ENCODE results near the gene DNAJB1. TPM values are rescaled to one million over a fixed set of nuclear protein-coding genes. Genes with fewer than 3 reads are reported as not detected.

The DNAJB1 gene
- polyA plus RNA-seq, 1 donor (not counting 4 experiments of a cell fraction or from before 2014, with no cell fraction given): 265 TPM

DNA sequence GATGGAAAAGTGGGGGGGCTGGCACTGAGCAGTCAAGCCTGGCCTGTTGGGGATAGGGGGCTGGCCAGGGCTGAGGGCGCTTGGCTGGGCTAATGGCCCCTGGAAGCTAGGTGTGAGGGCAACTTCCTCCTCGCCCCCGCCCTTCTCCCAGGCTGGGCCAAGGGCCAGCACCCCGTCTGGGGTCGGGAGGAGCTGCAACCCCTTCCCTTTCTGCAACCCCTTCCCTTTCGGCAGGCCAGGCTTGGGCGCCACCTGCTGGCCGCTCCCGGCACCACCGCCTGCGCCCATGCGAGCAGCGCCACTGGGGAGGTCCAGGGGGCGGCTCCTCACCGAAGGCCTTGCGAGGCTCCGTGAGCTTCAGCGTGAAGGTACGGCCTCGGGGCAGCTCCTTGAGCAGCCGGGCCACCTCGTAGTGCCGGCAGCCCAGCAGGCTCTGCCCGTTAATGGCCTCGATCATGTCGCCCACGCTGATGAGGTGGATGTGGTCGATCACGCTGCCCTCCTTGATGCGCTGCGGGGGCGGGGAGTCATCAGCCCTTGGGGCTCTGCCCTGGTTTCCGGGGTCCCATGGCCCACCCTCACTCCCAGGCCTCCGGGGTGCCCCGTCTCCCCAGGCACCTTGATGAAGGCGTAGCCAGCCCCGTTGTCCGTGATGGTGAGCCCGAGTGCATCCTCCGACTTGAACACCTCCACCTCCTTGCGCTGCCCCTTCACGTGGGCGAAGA is 38.1 kb downstream of the DNAJB1 start:
- H3K9ac ChIP-seq (ENCODE audit: control insufficient read depth, extremely low read depth, insufficient read depth, low read length): no peak overlapping the region
- H3K27ac ChIP-seq (ENCODE audit: control insufficient read depth, insufficient read depth, low read length): no peak overlapping the region
- H3K4me1 ChIP-seq (ENCODE audit: control insufficient read depth, extremely low read depth, insufficient read depth, low read length): peaks cover 22% of the 10 kb centered on the region
- peaks cover 15% of the 10 kb centered on the region for H3K79me2 ChIP-seq (ENCODE audit: control insufficient read depth, insufficient read depth, low read length)
- no peak for TF ChIP-seq EZH2 (IDR thresholded peaks at IDR 0.05; ENCODE audit: low read length)
- TF ChIP-seq, protein P1, sequence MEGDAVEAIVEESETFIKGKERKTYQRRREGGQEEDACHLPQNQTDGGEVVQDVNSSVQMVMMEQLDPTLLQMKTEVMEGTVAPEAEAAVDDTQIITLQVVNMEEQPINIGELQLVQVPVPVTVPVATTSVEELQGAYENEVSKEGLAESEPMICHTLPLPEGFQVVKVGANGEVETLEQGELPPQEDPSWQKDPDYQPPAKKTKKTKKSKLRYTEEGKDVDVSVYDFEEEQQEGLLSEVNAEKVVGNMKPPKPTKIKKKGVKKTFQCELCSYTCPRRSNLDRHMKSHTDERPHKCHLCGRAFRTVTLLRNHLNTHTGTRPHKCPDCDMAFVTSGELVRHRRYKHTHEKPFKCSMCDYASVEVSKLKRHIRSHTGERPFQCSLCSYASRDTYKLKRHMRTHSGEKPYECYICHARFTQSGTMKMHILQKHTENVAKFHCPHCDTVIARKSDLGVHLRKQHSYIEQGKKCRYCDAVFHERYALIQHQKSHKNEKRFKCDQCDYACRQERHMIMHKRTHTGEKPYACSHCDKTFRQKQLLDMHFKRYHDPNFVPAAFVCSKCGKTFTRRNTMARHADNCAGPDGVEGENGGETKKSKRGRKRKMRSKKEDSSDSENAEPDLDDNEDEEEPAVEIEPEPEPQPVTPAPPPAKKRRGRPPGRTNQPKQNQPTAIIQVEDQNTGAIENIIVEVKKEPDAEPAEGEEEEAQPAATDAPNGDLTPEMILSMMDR (optimal IDR thresholded peaks at IDR 0.05 in 1 of 3, IDR thresholded peaks at IDR 0.05 in 1 of 3, conservative IDR thresholded peaks at IDR 0.05 in 1 of 3; ENCODE audit: extremely low read depth in 1 of 3, insufficient read depth in 2 of 3, low read length in 3 of 3): peak; percentile 75 to 86 (median 79)
- no peak overlapping the region for H3K4me2 ChIP-seq (ENCODE audit: control insufficient read depth, extremely low read depth, insufficient read depth, low read depth, low read length)
- FAIRE-seq (no peak), DNase-seq (ENCODE audit: low read depth, low spot score) (no peak)
- peaks cover 27 to 49% of the 10 kb centered on the region in 2 experiments for H3K36me3 ChIP-seq (ENCODE audit: control insufficient read depth in 2 of 2, extremely low read depth in 1 of 2, insufficient read depth in 2 of 2, low read length in 2 of 2)
- H3K27me3 ChIP-seq (ENCODE audit: control insufficient read depth, extremely low read depth, insufficient read depth, low read length): no peaks in the 10 kb centered on the region
- no peaks in the 10 kb centered on the region for H3K9me3 ChIP-seq (ENCODE audit: control insufficient read depth, low read depth, low read length)
- H3K4me3 ChIP-seq (ENCODE audit: control insufficient read depth in 2 of 3, extremely low read depth in 1 of 3, insufficient read depth in 2 of 3, low read depth in 1 of 3, low read length in 3 of 3): no peak overlapping the region
- no peaks in the 10 kb centered on the region for H3K9me1 ChIP-seq (ENCODE audit: control insufficient read depth, extremely low read depth, insufficient read depth, low read length)
- H2AFZ ChIP-seq (ENCODE audit: control insufficient read depth, low read length): no peak overlapping the region
- dilution Hi-C loops (cut with MboI; ENCODE audit: extremely low pct_ligation_motif_present, low sequenced_read_pairs): no loop called here
- peaks cover 5% of the 10 kb centered on the region for H4K20me1 ChIP-seq (ENCODE audit: control insufficient read depth, extremely low read depth, insufficient read depth, low read length)

DNA sequence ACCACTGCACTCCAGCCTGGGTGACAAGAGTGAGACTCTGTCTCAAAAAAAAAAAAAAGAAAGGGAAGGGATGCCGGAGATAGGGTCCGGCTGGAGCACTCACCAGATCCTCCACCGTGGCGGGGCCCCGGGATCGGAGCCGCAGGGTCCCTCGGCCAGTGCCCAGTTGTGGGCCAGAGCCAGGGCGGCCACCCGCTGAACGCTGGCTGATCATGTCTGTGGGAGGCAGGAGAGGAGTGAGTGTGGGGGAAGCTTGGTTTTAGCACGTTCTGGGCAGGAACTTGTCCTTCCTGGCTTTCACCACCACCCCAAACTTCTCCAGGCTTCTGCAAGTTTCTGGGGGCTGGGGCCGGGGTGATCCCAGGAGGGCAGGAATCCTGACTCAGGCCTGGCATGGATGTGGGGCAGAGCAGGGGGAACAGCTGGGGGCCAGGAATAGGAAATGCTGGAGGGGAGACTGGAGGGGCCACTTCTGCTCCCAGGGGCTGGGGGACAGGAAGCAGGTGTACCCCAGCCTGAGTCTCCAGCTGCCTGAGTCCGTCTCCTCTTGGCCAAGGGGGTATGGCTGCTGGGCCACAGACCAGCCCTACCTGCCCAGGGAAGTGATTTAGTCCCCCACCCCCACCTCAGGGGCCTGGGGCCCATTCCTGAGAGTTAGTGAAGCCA is 38.8 kb downstream of the DNAJB1 start:
- H3K36me3 ChIP-seq (ENCODE audit: control insufficient read depth in 2 of 2, extremely low read depth in 1 of 2, insufficient read depth in 2 of 2, low read length in 2 of 2): peaks cover 27 to 48% of the 10 kb centered on the region in 2 experiments
- no peak overlapping the region for H3K27ac ChIP-seq (ENCODE audit: control insufficient read depth, insufficient read depth, low read length)
- no peak overlapping the region for H3K4me3 ChIP-seq (ENCODE audit: control insufficient read depth in 2 of 3, extremely low read depth in 1 of 3, insufficient read depth in 2 of 3, low read depth in 1 of 3, low read length in 3 of 3)
- no peak for DNase-seq (ENCODE audit: low read depth, low spot score)
- peaks cover 26% of the 10 kb centered on the region for H3K4me1 ChIP-seq (ENCODE audit: control insufficient read depth, extremely low read depth, insufficient read depth, low read length)
- H3K27me3 ChIP-seq (ENCODE audit: control insufficient read depth, extremely low read depth, insufficient read depth, low read length): no peaks in the 10 kb centered on the region
- no peak overlapping the region for H3K9ac ChIP-seq (ENCODE audit: control insufficient read depth, extremely low read depth, insufficient read depth, low read length)
- no peaks in the 10 kb centered on the region for H3K9me1 ChIP-seq (ENCODE audit: control insufficient read depth, extremely low read depth, insufficient read depth, low read length)
- H3K9me3 ChIP-seq (ENCODE audit: control insufficient read depth, low read depth, low read length): no peaks in the 10 kb centered on the region
- H2AFZ ChIP-seq (ENCODE audit: control insufficient read depth, low read length): no peak overlapping the region
- no peak for FAIRE-seq
- peaks cover 12% of the 10 kb centered on the region for H3K79me2 ChIP-seq (ENCODE audit: control insufficient read depth, insufficient read depth, low read length)
- TF ChIP-seq EZH2 (IDR thresholded peaks at IDR 0.05; ENCODE audit: low read length): no peak
- TF ChIP-seq, protein P1 (optimal IDR thresholded peaks at IDR 0.05 in 1 of 3, IDR thresholded peaks at IDR 0.05 in 1 of 3, conservative IDR thresholded peaks at IDR 0.05 in 1 of 3; ENCODE audit: extremely low read depth in 1 of 3, insufficient read depth in 2 of 3, low read length in 3 of 3): no peak
- dilution Hi-C loops (cut with MboI; ENCODE audit: extremely low pct_ligation_motif_present, low sequenced_read_pairs): no loop called here
- no peak overlapping the region for H3K4me2 ChIP-seq (ENCODE audit: control insufficient read depth, extremely low read depth, insufficient read depth, low read depth, low read length)
- peaks cover 5% of the 10 kb centered on the region for H4K20me1 ChIP-seq (ENCODE audit: control insufficient read depth, extremely low read depth, insufficient read depth, low read length)

Data from keratinocyte (primary cell).